ENCODE data around the gene HIRIP3.

Gene HIRIP3

GRCh38 chr16:30000735-30001631, 5.6 kb upstream of the HIRIP3 start:
- intact Hi-C loops (cut with DNase I) = no loop called here
- peak in 3 of 10 donors; percentile 59 to 71 (median 61) for DNase-seq

- no peak for DNase-seq
- intact Hi-C loops (cut with DNase I) = loop anchor here (10.0 kb wide), 1 partner anchor 185 kb away; the partner anchor contains the start of genes PAGR1 and PRRT2
Measured at GRCh38 chr16:29999605-30000004, 4.2 kb upstream of the HIRIP3 start.

- intact Hi-C loops (cut with DNase I) = loop anchor here (10.0 kb wide), 1 partner anchor 182 kb away; the partner anchor contains the start of genes PAGR1 and PRRT2
- DNase-seq = no peak
Measured at GRCh38 chr16:29996766-29997250, 1.4 kb upstream of the HIRIP3 start.

GRCh38 chr16:29995911-29996765, 721 bp upstream of the HIRIP3 start, which contains the start of gene INO80E:
Gene INO80E (plus strand): TSS chr16:29996241. CDS start chr16:29996311, 70 bp downstream.
- intact Hi-C loops (cut with DNase I) = loop anchor here (1.0 to 10.0 kb wide), 2 partner anchors 23 to 181 kb away; partner anchors contain the start of genes PAGR1, PRRT2 and TAOK2
- peak; percentile 99 to 100 (median 100) for DNase-seq

GRCh38 chr16:29994600-29995323, 655 bp downstream of the HIRIP3 start:
- peak in 7 of 10 donors; percentile 44 to 94 (median 53) for DNase-seq
- intact Hi-C loops (cut with DNase I) = loop anchor here (1.0 to 10.0 kb wide), 2 partner anchors 21 to 180 kb away; partner anchors contain the start of genes PAGR1, PRRT2 and TAOK2

GRCh38 chr16:29993903-29994599, 1.4 kb downstream of the HIRIP3 start:
- DNase-seq = no peak
- intact Hi-C loops (cut with DNase I) = loop anchor here (10.0 kb wide), 1 partner anchor 179 kb away; the partner anchor contains the start of genes PAGR1 and PRRT2

- peak in 2 of 10 donors; percentile 56 to 78 for DNase-seq
- intact Hi-C loops (cut with DNase I) = loop anchor here (10.0 kb wide), 1 partner anchor 179 kb away; the partner anchor contains the start of genes PAGR1 and PRRT2
Measured at GRCh38 chr16:29993191-29993902, 2.1 kb downstream of the HIRIP3 start.

- peak in 3 of 10 donors; percentile 53 to 66 (median 57) for DNase-seq
Measured at GRCh38 chr16:29992344-29992967, 3.0 kb downstream of the HIRIP3 start.

GRCh38 chr16:29991571-29991904, 3.9 kb downstream of the HIRIP3 start:
- DNase-seq = peak in 2 of 10 donors; percentile 37 to 67
- intact Hi-C loops (cut with DNase I) = loop anchor here (10.0 kb wide), 1 partner anchor 177 kb away; the partner anchor contains the start of genes PAGR1 and PRRT2

More at GRCh38 chr16:29992344-29992967, 3.0 kb downstream of the HIRIP3 start:
- intact Hi-C loops (cut with DNase I) = loop anchor here (10.0 kb wide), 1 partner anchor 178 kb away; the partner anchor contains the start of genes PAGR1 and PRRT2

GRCh38 chr16:29990883-29991570, 4.4 kb downstream of the HIRIP3 start:
- peak in 3 of 10 donors; percentile 49 to 73 (median 67) for DNase-seq
- intact Hi-C loops (cut with DNase I) = loop anchor here (10.0 kb wide), 1 partner anchor 176 kb away; the partner anchor contains the start of genes PAGR1 and PRRT2

- DNase-seq = peak in 2 of 10 donors; percentile 10 to 18
- intact Hi-C loops (cut with DNase I) = loop anchor here (10.0 kb wide), 1 partner anchor 175 kb away; the partner anchor contains the start of genes PAGR1 and PRRT2
Measured at GRCh38 chr16:29990034-29990433, 5.4 kb downstream of the HIRIP3 start.

- DNase-seq = peak in 3 of 10 donors; percentile 15 to 43 (median 27)
- intact Hi-C loops (cut with DNase I) = no loop called here
Measured at GRCh38 chr16:29989111-29989858, 6.1 kb downstream of the HIRIP3 start.

- DNase-seq = peak in 3 of 10 donors; percentile 22 to 66 (median 39)
- intact Hi-C loops (cut with DNase I) = no loop called here
Measured at GRCh38 chr16:29988346-29989075, 6.9 kb downstream of the HIRIP3 start.

- DNase-seq = peak in 3 of 10 donors; percentile 54 to 84 (median 61)
Measured at GRCh38 chr16:29987371-29988085, 7.9 kb downstream of the HIRIP3 start.

GRCh38 chr16:29986931-29987330, 8.5 kb downstream of the HIRIP3 start:
- peak in 3 of 10 donors; percentile 29 to 59 (median 34) for DNase-seq
- intact Hi-C loops (cut with DNase I) = no loop called here

More at GRCh38 chr16:29987371-29988085, 7.9 kb downstream of the HIRIP3 start:
- intact Hi-C loops (cut with DNase I) = no loop called here
